Skeletal muscle satellite cell (primary cell): ENCODE measurements around the gene TSR3.

Experiments
- H3K27me3 ChIP-seq: 2 replicates; pipeline ENCODE4 v1.7.0; 2013; ENCODE audit warnings: low read length; ENCODE audit not compliant: control insufficient read depth, insufficient read depth
- H3K36me3 ChIP-seq: 2 replicates; pipeline ENCODE4 v1.7.0; 2013; ENCODE audit warnings: mild to moderate bottlenecking, control low read depth, low read length; ENCODE audit not compliant: insufficient read depth
- H3K4me1 ChIP-seq: 2 replicates; pipeline ENCODE4 v1.7.0; 2013; ENCODE audit warnings: low read length; ENCODE audit not compliant: control insufficient read depth, insufficient read depth
- H3K4me2 ChIP-seq: 2 replicates; pipeline ENCODE4 v1.7.0; 2013; ENCODE audit warnings: mild to moderate bottlenecking, low read length
- H3K4me3 ChIP-seq: 2 replicates; pipeline ENCODE4 v1.7.0; 2013; ENCODE audit warnings: low read length
- H3K9ac ChIP-seq: 2 replicates; pipeline ENCODE4 v1.7.0; 2013; ENCODE audit warnings: mild to moderate bottlenecking, low read depth, low read length, moderate library complexity
- H3K9me3 ChIP-seq: replicated peaks from 2 replicates; pipeline ENCODE4 v1.7.0; 2013; ENCODE audit warnings: mild to moderate bottlenecking, control low read depth, low read length

The TSR3 gene

GRCh38 chr16:1308977-1309885, 42.4 kb downstream of the TSR3 start, which contains the start of gene UBE2I:
Gene UBE2I, plus strand, starts transcription at chr16:1309636. Its CDS starts 4,395 bp downstream, at chr16:1314031.
- Histone ChIP-seq H3K4me3 (peak within 1 kb of the TSS; percentile 69), H3K9ac (peak within 1 kb of the TSS; percentile 94), H3K27me3 (no peaks in the 10 kb centered on the region), H3K4me1 (peaks cover 22% of the 10 kb centered on the region), H3K36me3 (peaks cover 16% of the 10 kb centered on the region), H3K9me3 (no peaks in the 10 kb centered on the region), H3K4me2 (peak within 1 kb of the TSS; percentile 95)

GRCh38 chr16:1308036-1308976, 43.4 kb downstream of the TSR3 start:
- Histone ChIP-seq H3K36me3 (peaks cover 11% of the 10 kb centered on the region), H3K9ac (peak overlapping the region; percentile 53), H3K4me1 (peaks cover 22% of the 10 kb centered on the region), H3K4me2 (peak overlapping the region; percentile 74), H3K27me3 (no peaks in the 10 kb centered on the region), H3K4me3 (peak overlapping the region; percentile 69), H3K9me3 (no peaks in the 10 kb centered on the region)

GRCh38 chr16:1306334-1306733, 45.3 kb downstream of the TSR3 start:
- H3K4me1 ChIP-seq: peaks cover 5% of the 10 kb centered on the region
- no peaks in the 10 kb centered on the region for H3K9me3 ChIP-seq
- no peak overlapping the region for H3K9ac ChIP-seq
- H3K36me3 ChIP-seq: no peaks in the 10 kb centered on the region
- no peak overlapping the region for H3K4me3 ChIP-seq
- peaks cover 3% of the 10 kb centered on the region for H3K27me3 ChIP-seq
- H3K4me2 ChIP-seq: no peak overlapping the region

GRCh38 chr16:1305823-1306222, 45.9 kb downstream of the TSR3 start:
- no peak overlapping the region for H3K9ac ChIP-seq
- no peaks in the 10 kb centered on the region for H3K4me1 ChIP-seq

GRCh38 chr16:1301562-1301961, 50.1 kb downstream of the TSR3 start:
- Histone ChIP-seq H3K4me3 (no peak overlapping the region), H3K4me2 (no peak overlapping the region), H3K27me3 (peaks cover 27% of the 10 kb centered on the region), H3K9ac (no peak overlapping the region), H3K4me1 (peaks cover 9% of the 10 kb centered on the region), H3K36me3 (no peaks in the 10 kb centered on the region), H3K9me3 (no peaks in the 10 kb centered on the region)

More at GRCh38 chr16:1305823-1306222, 45.9 kb downstream of the TSR3 start:
- Histone ChIP-seq H3K27me3 (peaks cover 3% of the 10 kb centered on the region), H3K4me2 (no peak overlapping the region), H3K9me3 (no peaks in the 10 kb centered on the region), H3K4me3 (no peak overlapping the region), H3K36me3 (no peaks in the 10 kb centered on the region)

- no peak overlapping the region for H3K9ac ChIP-seq
- no peaks in the 10 kb centered on the region for H3K9me3 ChIP-seq
- H3K4me2 ChIP-seq: peak overlapping the region; percentile 75
- no peaks in the 10 kb centered on the region for H3K36me3 ChIP-seq
- peaks cover 9% of the 10 kb centered on the region for H3K4me1 ChIP-seq
- H3K27me3 ChIP-seq: peaks cover 27% of the 10 kb centered on the region
- H3K4me3 ChIP-seq: no peak overlapping the region
These were observed 50.8 kb downstream of the TSR3 start for GRCh38 chr16:1300664-1301476.

GRCh38 chr16:1299868-1300203, 51.8 kb downstream of the TSR3 start:
- Histone ChIP-seq H3K4me1 (peaks cover 9% of the 10 kb centered on the region), H3K9me3 (no peaks in the 10 kb centered on the region), H3K4me3 (no peak overlapping the region), H3K36me3 (no peaks in the 10 kb centered on the region), H3K27me3 (peaks cover 32% of the 10 kb centered on the region), H3K4me2 (no peak overlapping the region), H3K9ac (no peak overlapping the region)
